Lower leg skin (tissue), 3 donors: ENCODE data around the gene POU5F2.

ENCODE experiments used
- POLR2A ChIP-seq, 2 donors: fragments of 450-650 bp; IDR thresholded peaks; one replicate each; pipeline ENCODE4 v1.6.1; 2016 to 2017; ENCODE audit warnings: antibody characterized with exemption in 2 of 2, mild to moderate bottlenecking in 1 of 2, moderate library complexity in 1 of 2
- TF ChIP-seq, protein P1 (sequence below), 3 donors: fragments of 450-650 bp; IDR thresholded peaks; one replicate each; pipeline ENCODE4 v1.5.1; 2016; ENCODE audit warnings: antibody characterized with exemption in 3 of 3, mild to moderate bottlenecking in 3 of 3, moderate library complexity in 2 of 3

DNA sequence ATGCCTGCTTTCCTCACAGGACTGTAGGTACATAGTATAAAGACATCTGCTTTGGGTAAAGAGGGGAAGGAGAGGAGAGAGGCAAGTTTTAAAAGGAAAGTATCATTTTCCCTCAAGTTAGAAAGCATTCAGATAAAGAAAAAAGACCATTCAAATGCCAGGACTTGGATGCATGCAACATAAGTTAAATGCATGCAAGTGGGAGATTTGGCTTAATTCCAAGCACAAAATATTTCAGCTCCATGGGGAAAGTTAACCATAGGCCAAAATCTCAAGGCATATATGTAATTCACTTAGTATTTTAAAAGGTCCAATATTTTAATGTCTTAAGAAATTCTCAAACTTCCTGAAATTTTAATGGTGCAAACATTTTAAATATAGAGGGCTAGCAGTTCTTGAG, 36.4 kb downstream of the POU5F2 start:
- TF ChIP-seq, protein P1, sequence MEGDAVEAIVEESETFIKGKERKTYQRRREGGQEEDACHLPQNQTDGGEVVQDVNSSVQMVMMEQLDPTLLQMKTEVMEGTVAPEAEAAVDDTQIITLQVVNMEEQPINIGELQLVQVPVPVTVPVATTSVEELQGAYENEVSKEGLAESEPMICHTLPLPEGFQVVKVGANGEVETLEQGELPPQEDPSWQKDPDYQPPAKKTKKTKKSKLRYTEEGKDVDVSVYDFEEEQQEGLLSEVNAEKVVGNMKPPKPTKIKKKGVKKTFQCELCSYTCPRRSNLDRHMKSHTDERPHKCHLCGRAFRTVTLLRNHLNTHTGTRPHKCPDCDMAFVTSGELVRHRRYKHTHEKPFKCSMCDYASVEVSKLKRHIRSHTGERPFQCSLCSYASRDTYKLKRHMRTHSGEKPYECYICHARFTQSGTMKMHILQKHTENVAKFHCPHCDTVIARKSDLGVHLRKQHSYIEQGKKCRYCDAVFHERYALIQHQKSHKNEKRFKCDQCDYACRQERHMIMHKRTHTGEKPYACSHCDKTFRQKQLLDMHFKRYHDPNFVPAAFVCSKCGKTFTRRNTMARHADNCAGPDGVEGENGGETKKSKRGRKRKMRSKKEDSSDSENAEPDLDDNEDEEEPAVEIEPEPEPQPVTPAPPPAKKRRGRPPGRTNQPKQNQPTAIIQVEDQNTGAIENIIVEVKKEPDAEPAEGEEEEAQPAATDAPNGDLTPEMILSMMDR (IDR thresholded peaks at IDR 0.05): no peak
- TF ChIP-seq POLR2A (IDR thresholded peaks at IDR 0.05): no peak
